GM19240 (cell line): ENCODE measurements around the gene ZNF202.
"Not testable (repeated sequence)": the region's sequence is repeated elsewhere in the genome, so short reads cannot be mapped to it uniquely, and the experiment has no call there.

ENCODE experiments used
- DNase-seq: peaks from one replicate; pipeline ENCODE4 v3.0.0; 2011; ENCODE audit warnings: low spot score; ENCODE audit not compliant: insufficient read length

The ZNF202 gene

GRCh38 chr11:123742031-123742723, 717 bp upstream of the ZNF202 start:
- DNase-seq: no peak

- DNase-seq: no peak
Measured at GRCh38 chr11:123740787-123741158, 687 bp downstream of the ZNF202 start.

GRCh38 chr11:123738374-123738773, 3.1 kb downstream of the ZNF202 start:
- DNase-seq: no peak

- no peak for DNase-seq
Measured at GRCh38 chr11:123736769-123737168, 4.7 kb downstream of the ZNF202 start.

GRCh38 chr11:123729602-123730001, 11.9 kb downstream of the ZNF202 start:
- no peak for DNase-seq

- no peak for DNase-seq
Measured at GRCh38 chr11:123725995-123726655, 15.3 kb downstream of the ZNF202 start.

- no peak for DNase-seq
Measured at GRCh38 chr11:123719452-123719851, 22.0 kb downstream of the ZNF202 start.

- DNase-seq: no peak
Measured at GRCh38 chr11:123718469-123718868, 23.0 kb downstream of the ZNF202 start.

GRCh38 chr11:123718063-123718462, 23.4 kb downstream of the ZNF202 start:
- DNase-seq: no peak

GRCh38 chr11:123712627-123713026, 28.8 kb downstream of the ZNF202 start:
- not testable (repeated sequence) for DNase-seq

- peak; percentile 12 for DNase-seq
Measured at GRCh38 chr11:123707606-123708205, 33.8 kb downstream of the ZNF202 start.

- DNase-seq: no peak
Measured at GRCh38 chr11:123707206-123707605, 34.3 kb downstream of the ZNF202 start.

GRCh38 chr11:123704341-123704740, 37.1 kb downstream of the ZNF202 start:
- no peak for DNase-seq

GRCh38 chr11:123702696-123703095, 38.8 kb downstream of the ZNF202 start:
- no peak for DNase-seq

- no peak for DNase-seq
Measured at GRCh38 chr11:123702139-123702538, 39.3 kb downstream of the ZNF202 start.

- no peak for DNase-seq
Measured at GRCh38 chr11:123700772-123701171, 40.7 kb downstream of the ZNF202 start.

- DNase-seq: no peak
Measured at GRCh38 chr11:123698546-123699127, 42.8 kb downstream of the ZNF202 start.

GRCh38 chr11:123696183-123696582, 45.3 kb downstream of the ZNF202 start:
- no peak for DNase-seq

- DNase-seq: no peak
Measured at GRCh38 chr11:123695231-123695630, 46.2 kb downstream of the ZNF202 start.

- no peak for DNase-seq
Measured at GRCh38 chr11:123694551-123694950, 46.9 kb downstream of the ZNF202 start.

- DNase-seq: no peak
Measured at GRCh38 chr11:123692961-123693360, 48.5 kb downstream of the ZNF202 start.

- DNase-seq: no peak
Measured at GRCh38 chr11:123690485-123690884, 51.0 kb downstream of the ZNF202 start.
